GM12878 (cell line): ENCODE measurements around the gene RAI14. TPM values are rescaled to one million over a fixed set of nuclear protein-coding genes. Genes with fewer than 3 reads are reported as not detected.

ENCODE experiments used
- ATAC-seq: fragments of 200-7000 bp; cut with Tn5 transposase; 3 replicates; pipeline ENCODE4 v1.9.1; 2020; ENCODE audit warnings: mild to moderate bottlenecking, moderate library complexity
- BruUV-seq: library from RNA; stranded (reverse); fragments of 400-500 nt; replicated peaks from 2 replicates; lab custom pipeline; 2021; lab: Mats Ljungman, UMichigan
- CTCF ChIA-PET: fragments of 300-600 bp; sonication (Branson Sonifier 250); formaldehyde crosslinking; extraction: SDS; loops from one replicate; lab custom pipeline; 2021; ENCODE audit warnings: inconsistent platforms; lab: Yijun Ruan, JAX
- POLR2A ChIA-PET: fragments of 350-600 bp; formaldehyde crosslinking; extraction: SDS; loops from one replicate; lab custom pipeline; 2021; ENCODE audit warnings: inconsistent platforms; lab: Charles Lee
- RAD21 ChIA-PET: fragments of 300-600 bp; sonication (Branson Sonifier 250); formaldehyde crosslinking; loops from one replicate; lab custom pipeline; 2023; ENCODE audit warnings: antibody characterized with exemption; ENCODE audit not compliant: unreplicated experiment; lab: Charles Lee
- SMC1A ChIA-PET: fragments of 300-600 bp; sonication (Branson Sonifier 250); formaldehyde crosslinking; loops from one replicate; lab custom pipeline; 2023; ENCODE audit not compliant: unreplicated experiment, uncharacterized antibody; lab: Charles Lee
- DNase-seq: peaks from one replicate; pipeline ENCODE4 v3.0.0-alpha.2; 2011; ENCODE audit warnings: low read depth, low spot score
- FAIRE-seq: peaks from 3 replicates; lab custom pipeline; 2011; peaks lifted over from hg19 to GRCh38; lab: Jason Lieb, UNC
- H2AFZ ChIP-seq: 2 replicates; pipeline ENCODE4 v1.6.0; 2011; ENCODE audit warnings: low read depth, low read length, control low read depth; ENCODE audit not compliant: control insufficient read depth
- H3K27ac ChIP-seq: 2 replicates; pipeline ENCODE4 v1.5.1; 2011; ENCODE audit warnings: control low read depth; ENCODE audit not compliant: control insufficient read depth, insufficient read depth
- H3K27me3 ChIP-seq, 2 experiments: replicated peaks in 1 of 2; 2 replicates each; pipeline versions ENCODE4 v1.6.0 to v1.6.1; 2011; ENCODE audit warnings: low read length in 1 of 2; ENCODE audit not compliant: control insufficient read depth in 2 of 2, insufficient read depth in 2 of 2
- H3K36me3 ChIP-seq, 2 experiments: 2 replicates each; pipeline ENCODE4 v1.5.1; 2011; ENCODE audit warnings: low read length in 1 of 2; ENCODE audit not compliant: control insufficient read depth in 2 of 2, insufficient read depth in 2 of 2
- H3K4me1 ChIP-seq: 2 replicates; pipeline ENCODE4 v1.6.1; 2011; ENCODE audit warnings: mild to moderate bottlenecking, low read length, moderate library complexity, mixed read lengths; ENCODE audit not compliant: control insufficient read depth, insufficient read depth
- H3K4me2 ChIP-seq: 2 replicates; pipeline ENCODE4 v1.6.0; 2011; ENCODE audit warnings: control low read depth; ENCODE audit not compliant: control insufficient read depth, insufficient read depth
- H3K4me3 ChIP-seq: fragments of 200-600 bp; sonication (generic); 2 replicates; pipeline ENCODE4 v1.5.1; 2016
- H3K79me2 ChIP-seq: 2 replicates; pipeline ENCODE4 v1.6.0; 2011; ENCODE audit warnings: low read length; ENCODE audit not compliant: control insufficient read depth, insufficient read depth
- H3K9ac ChIP-seq: 2 replicates; pipeline ENCODE4 v1.8.0; 2011; ENCODE audit warnings: low read length, control low read depth, mixed read lengths; ENCODE audit not compliant: control insufficient read depth, insufficient read depth
- H3K9me3 ChIP-seq: replicated peaks from 3 replicates; pipeline ENCODE4 v1.5.1; 2011; ENCODE audit warnings: mild to moderate bottlenecking, low read length; ENCODE audit not compliant: control insufficient read depth, insufficient read depth
- H4K20me1 ChIP-seq: 2 replicates; pipeline ENCODE4 v1.6.0; 2011; ENCODE audit not compliant: control insufficient read depth, insufficient read depth
- ASH2L ChIP-seq: fragments of 300-600, 200-600 bp; sonication (generic); IDR thresholded peaks from 2 replicates; pipeline ENCODE4 v1.6.1; 2017; ENCODE audit warnings: low read depth, mild to moderate bottlenecking, borderline replicate concordance
- BCL3 ChIP-seq: IDR thresholded peaks from 2 replicates; pipeline ENCODE4 v1.6.1; 2011; ENCODE audit warnings: borderline replicate concordance, low read depth, mild to moderate bottlenecking, moderate library complexity, low read length; ENCODE audit not compliant: insufficient read depth, poor library complexity, severe bottlenecking
- CHD1 ChIP-seq: IDR thresholded peaks from 2 replicates; pipeline ENCODE4 v1.6.1; 2012; ENCODE audit warnings: low read depth, low read length, improper control_type of control experiment
- EP300 ChIP-seq, 2 experiments: fragments of 150-350 bp in 1 of 2; IDR thresholded peaks; 2 replicates each; pipeline ENCODE4 v1.6.1; 2011 to 2012; ENCODE audit warnings: low read depth in 2 of 2, low read length in 2 of 2, borderline replicate concordance in 1 of 2, improper control_type of control experiment in 1 of 2, inconsistent platforms in 1 of 2; ENCODE audit not compliant: control insufficient read depth in 1 of 2
- EZH2 ChIP-seq: IDR thresholded peaks from 2 replicates; pipeline ENCODE4 v1.6.1; 2012; ENCODE audit warnings: low read depth, mild to moderate bottlenecking, control low read depth, inconsistent platforms, low read length, borderline replicate concordance; ENCODE audit not compliant: control insufficient read depth
- HCFC1 ChIP-seq: fragments of 150-350 bp; IDR thresholded peaks from 2 replicates; pipeline ENCODE4 v1.6.1; 2014; ENCODE audit warnings: low read length
- KLF5 ChIP-seq: fragments of 450-650 bp; IDR thresholded peaks from 2 replicates; pipeline ENCODE4 v1.6.1; 2014; ENCODE audit warnings: mild to moderate bottlenecking; ENCODE audit not compliant: partially characterized antibody
- NBN ChIP-seq: fragments of 450-650 bp; IDR thresholded peaks from 2 replicates; pipeline ENCODE4 v1.6.1; 2016
- NR2C1 ChIP-seq: fragments of 450-650 bp; IDR thresholded peaks from 2 replicates; pipeline ENCODE4 v1.6.1; 2017; ENCODE audit warnings: antibody characterized with exemption, mild to moderate bottlenecking, moderate library complexity
- PAX5 ChIP-seq: IDR thresholded peaks from 2 replicates; pipeline ENCODE4 v1.6.1; 2011; ENCODE audit warnings: low read depth, low read length, borderline replicate concordance
- RAD51 ChIP-seq: fragments of 450-650 bp; IDR thresholded peaks from 2 replicates; pipeline ENCODE4 v1.6.1; 2016; ENCODE audit warnings: moderate library complexity, mild to moderate bottlenecking, inconsistent platforms
- REST ChIP-seq: IDR thresholded peaks from 2 replicates; pipeline ENCODE4 v1.6.1; 2012; ENCODE audit warnings: mild to moderate bottlenecking, low read depth, low read length
- SMAD1 ChIP-seq: fragments of 450-650 bp; IDR thresholded peaks from 2 replicates; pipeline ENCODE4 v1.6.1; 2018; ENCODE audit warnings: mild to moderate bottlenecking, low read depth; ENCODE audit not compliant: partially characterized antibody
- TARDBP ChIP-seq: IDR thresholded peaks from 2 replicates; pipeline ENCODE4 v1.6.1; 2016; ENCODE audit warnings: borderline replicate concordance
- WGBS: methylation state at CpG from one replicate; pipeline ENCODE4 v1.1.6; 2016; ENCODE audit warnings: low lambda C conversion rate; ENCODE audit not compliant: insufficient replicate concordance, insufficient coverage; ENCODE audit errors: missing lambda C conversion rate; 5-methylcytosine and 5-hydroxymethylcytosine counted together
- in situ Hi-C: fragments of 300-500 bp; cut with MboI; formaldehyde crosslinking; loops from 9 replicates; pipeline ENCODE4 v1.14.3; 2018; ENCODE audit warnings: mixed read lengths
- intact Hi-C: fragments of 100-400 bp; cut with micrococcal nuclease; formaldehyde crosslinking; loops from one replicate; pipeline ENCODE4 v1.14.2; 2022; ENCODE audit not compliant: unreplicated experiment
- polyA plus RNA-seq, 11 experiments: library from polyadenylated mRNA; depleted of rRNA in 4 of 11; unstranded in 6 of 11; stranded (reverse) in 5 of 11; fragments of >200 nt; fragmentation: Nextera tagmentation in 4 of 11; fragmentation: Illumina TruSeq in 1 of 11; extraction: Ambion mirVana in 4 of 11; extraction: Trizol in 1 of 11; gene quantifications; 1 replicate in 1 of 11; 2 replicates in 10 of 11; pipeline versions ENCODE4 v1.2.1 to v1.2.3, GENCODE V29; 2011 to 2016; ENCODE audit warnings: inconsistent platforms in 2 of 11, missing spikeins in 2 of 11, low read depth in 1 of 11
- total RNA-seq, 4 experiments: library from RNA; depleted of rRNA in 3 of 4; stranded (reverse); fragments of >200 nt in 3 of 4; fragmentation: Illumina TruSeq in 1 of 4; extraction: Trizol in 1 of 4; gene quantifications; 2 replicates each; pipeline versions ENCODE4 v1.2.1 to v1.2.3, GENCODE V29; 2013 to 2021
- TF ChIP-seq, protein P1 (sequence below): fragments of 450-650 bp; IDR thresholded peaks from 2 replicates; pipeline ENCODE4 v1.6.1; 2017; ENCODE audit warnings: mild to moderate bottlenecking, moderate library complexity

RAI14 gene
- total and polyA plus RNA-seq, 10 of the 15 experiments (the other 5 are each of a cell fraction or from before 2014, with no cell fraction given), result 0.18 to 4.6 (median 1.9) TPM

DNA sequence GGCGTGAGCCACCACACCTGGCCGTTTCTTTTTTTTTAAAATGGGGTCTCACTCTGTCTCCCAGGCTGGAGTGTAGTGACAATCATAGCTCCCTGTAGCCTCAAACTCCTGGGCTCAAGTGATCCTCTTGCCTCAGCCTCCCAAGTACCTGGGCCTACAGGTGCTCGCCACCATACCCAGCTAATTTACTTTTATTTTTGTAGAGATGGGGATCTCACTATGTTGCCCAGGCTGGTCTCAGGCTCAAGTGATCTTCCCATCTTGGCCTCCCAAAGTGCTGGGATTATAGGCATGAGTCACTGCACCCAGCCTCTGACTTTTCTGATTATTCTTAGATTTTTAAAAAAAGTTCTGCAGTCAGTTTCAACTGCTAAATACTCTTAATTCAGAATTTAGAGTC, 21.3 kb downstream of the RAI14 start:
- DNase-seq, result no peak
- ChIA-PET POLR2A (interaction anchor here (0.6 kb wide), 1 partner anchor 43 kb away, joined by 6 read pairs; no protein-coding TSS in a partner anchor), SMC1A (no interaction called here), RAD21 (no interaction called here), CTCF (no interaction called here)
- 60% methylated on average over 3 of the region's 3 CpGs for WGBS
- H3K9ac ChIP-seq, result no peak overlapping the region
- H4K20me1 ChIP-seq, result no peaks in the 10 kb centered on the region
- H3K4me3 ChIP-seq, result no peak overlapping the region
- no peak for ATAC-seq
- no peak overlapping the region for H3K4me2 ChIP-seq
- no peaks in the 10 kb centered on the region for H3K79me2 ChIP-seq
- BruUV-seq, result no TSS peak
- in situ Hi-C loops, result no loop called here
- no peak overlapping the region for H3K27ac ChIP-seq
- no peaks in the 10 kb centered on the region for H3K36me3 ChIP-seq
- no peaks in the 10 kb centered on the region for H3K9me3 ChIP-seq
- no peaks in the 10 kb centered on the region for H3K27me3 ChIP-seq
- no peaks in the 10 kb centered on the region for H3K4me1 ChIP-seq
- H2AFZ ChIP-seq, result no peak overlapping the region
- no peak for FAIRE-seq
- intact Hi-C loops, result no loop called here
- TF ChIP-seq EP300 (IDR thresholded peaks at IDR 0.05; ENCODE audit: borderline replicate concordance in 1 of 2, control insufficient read depth in 1 of 2, low read depth in 2 of 2, low read length in 2 of 2), result no peak
- TF ChIP-seq PAX5, result no peak
- TF ChIP-seq EZH2, result no peak
- TF ChIP-seq REST, result no peak
- TF ChIP-seq, protein P1, sequence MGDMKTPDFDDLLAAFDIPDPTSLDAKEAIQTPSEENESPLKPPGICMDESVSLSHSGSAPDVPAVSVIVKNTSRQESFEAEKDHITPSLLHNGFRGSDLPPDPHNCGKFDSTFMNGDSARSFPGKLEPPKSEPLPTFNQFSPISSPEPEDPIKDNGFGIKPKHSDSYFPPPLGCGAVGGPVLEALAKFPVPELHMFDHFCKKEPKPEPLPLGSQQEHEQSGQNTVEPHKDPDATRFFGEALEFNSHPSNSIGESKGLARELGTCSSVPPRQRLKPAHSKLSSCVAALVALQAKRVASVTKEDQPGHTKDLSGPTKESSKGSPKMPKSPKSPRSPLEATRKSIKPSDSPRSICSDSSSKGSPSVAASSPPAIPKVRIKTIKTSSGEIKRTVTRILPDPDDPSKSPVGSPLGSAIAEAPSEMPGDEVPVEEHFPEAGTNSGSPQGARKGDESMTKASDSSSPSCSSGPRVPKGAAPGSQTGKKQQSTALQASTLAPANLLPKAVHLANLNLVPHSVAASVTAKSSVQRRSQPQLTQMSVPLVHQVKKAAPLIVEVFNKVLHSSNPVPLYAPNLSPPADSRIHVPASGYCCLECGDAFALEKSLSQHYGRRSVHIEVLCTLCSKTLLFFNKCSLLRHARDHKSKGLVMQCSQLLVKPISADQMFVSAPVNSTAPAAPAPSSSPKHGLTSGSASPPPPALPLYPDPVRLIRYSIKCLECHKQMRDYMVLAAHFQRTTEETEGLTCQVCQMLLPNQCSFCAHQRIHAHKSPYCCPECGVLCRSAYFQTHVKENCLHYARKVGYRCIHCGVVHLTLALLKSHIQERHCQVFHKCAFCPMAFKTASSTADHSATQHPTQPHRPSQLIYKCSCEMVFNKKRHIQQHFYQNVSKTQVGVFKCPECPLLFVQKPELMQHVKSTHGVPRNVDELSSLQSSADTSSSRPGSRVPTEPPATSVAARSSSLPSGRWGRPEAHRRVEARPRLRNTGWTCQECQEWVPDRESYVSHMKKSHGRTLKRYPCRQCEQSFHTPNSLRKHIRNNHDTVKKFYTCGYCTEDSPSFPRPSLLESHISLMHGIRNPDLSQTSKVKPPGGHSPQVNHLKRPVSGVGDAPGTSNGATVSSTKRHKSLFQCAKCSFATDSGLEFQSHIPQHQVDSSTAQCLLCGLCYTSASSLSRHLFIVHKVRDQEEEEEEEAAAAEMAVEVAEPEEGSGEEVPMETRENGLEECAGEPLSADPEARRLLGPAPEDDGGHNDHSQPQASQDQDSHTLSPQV, result no peak
- no peak for TF ChIP-seq BCL3
- no peak for TF ChIP-seq KLF5
- no peak for TF ChIP-seq HCFC1
- no peak for TF ChIP-seq ASH2L
- TF ChIP-seq SMAD1, result no peak
- no peak for TF ChIP-seq NBN
- TF ChIP-seq TARDBP, result no peak
- TF ChIP-seq NR2C1, result no peak
- no peak for TF ChIP-seq RAD51
- no peak for TF ChIP-seq CHD1
